Epithelial cell of esophagus (primary cell): ENCODE results near the gene VRK1.
"Not testable (repeated sequence)": the region's sequence is repeated elsewhere in the genome, so short reads cannot be mapped to it uniquely, and the experiment has no call there.

ENCODE experiments used
- DNase-seq: peaks from one replicate; pipeline ENCODE4 v3.0.0; 2010; ENCODE audit warnings: low read depth
- H3K4me3 ChIP-seq: 2 replicates; pipeline ENCODE4 v1.5.1; 2011; ENCODE audit warnings: mild to moderate bottlenecking, low read length, control low read depth
- CTCF ChIP-seq: IDR thresholded peaks from 2 replicates; pipeline ENCODE4 v1.5.1; 2011; ENCODE audit warnings: low read depth, mild to moderate bottlenecking, low read length, control low read depth, inconsistent platforms; ENCODE audit not compliant: insufficient read depth; ENCODE audit errors: missing control alignments

VRK1 gene

DNA sequence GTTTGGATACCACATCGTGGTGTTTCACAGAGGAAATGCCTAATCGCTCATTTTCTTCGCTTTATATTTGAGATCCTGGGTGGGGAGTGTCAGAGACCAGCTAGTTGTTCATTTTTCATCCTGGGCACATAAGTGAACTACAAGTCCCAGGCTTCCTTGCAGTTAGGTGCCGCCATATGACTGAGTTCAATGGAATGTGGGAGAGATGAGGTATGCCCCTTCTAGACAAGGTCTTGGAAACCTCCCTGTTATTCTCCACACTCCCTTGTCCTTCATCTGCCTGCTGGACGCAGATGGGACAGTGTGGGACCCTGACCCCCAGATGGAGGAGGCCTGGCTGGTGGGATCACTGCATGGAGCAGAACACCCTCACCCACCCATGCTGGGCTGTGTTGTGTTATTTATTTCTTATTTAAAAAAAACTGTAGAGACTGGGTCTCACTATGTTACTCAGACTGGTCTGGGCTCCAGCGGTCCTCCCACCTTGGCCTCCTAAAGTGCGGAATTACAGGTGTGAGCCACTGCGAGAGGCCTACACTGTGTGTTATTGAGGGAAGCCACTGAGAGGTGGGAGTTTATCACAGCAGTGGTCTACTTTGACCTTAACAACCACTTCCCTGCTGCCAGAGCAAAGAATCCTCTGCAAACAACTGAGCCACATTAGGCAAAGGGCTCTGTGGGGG is 42.9 kb upstream of the VRK1 start:
- H3K4me3 ChIP-seq: no peak overlapping the region
- DNase-seq: no peak
- no peak for TF ChIP-seq CTCF

DNA sequence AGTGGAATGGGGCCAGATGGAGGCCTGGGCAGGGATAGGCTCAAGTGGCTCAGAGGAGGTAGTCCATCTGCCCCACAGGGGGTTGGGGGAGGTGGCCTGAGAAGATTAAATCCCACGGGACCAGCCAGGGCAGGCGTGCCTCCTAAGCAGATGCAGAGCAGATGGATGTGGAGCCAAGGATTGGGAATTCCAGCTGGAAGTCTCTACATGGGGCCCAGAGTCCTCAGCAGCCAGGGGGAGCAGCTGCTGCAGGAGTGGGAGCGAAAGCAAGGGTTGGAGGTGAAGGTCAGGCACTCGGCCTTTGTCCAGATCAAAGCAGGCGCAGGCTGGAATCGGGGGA is 42.4 kb upstream of the VRK1 start:
- TF ChIP-seq CTCF: no peak
- H3K4me3 ChIP-seq: no peak overlapping the region
- DNase-seq: no peak

DNA sequence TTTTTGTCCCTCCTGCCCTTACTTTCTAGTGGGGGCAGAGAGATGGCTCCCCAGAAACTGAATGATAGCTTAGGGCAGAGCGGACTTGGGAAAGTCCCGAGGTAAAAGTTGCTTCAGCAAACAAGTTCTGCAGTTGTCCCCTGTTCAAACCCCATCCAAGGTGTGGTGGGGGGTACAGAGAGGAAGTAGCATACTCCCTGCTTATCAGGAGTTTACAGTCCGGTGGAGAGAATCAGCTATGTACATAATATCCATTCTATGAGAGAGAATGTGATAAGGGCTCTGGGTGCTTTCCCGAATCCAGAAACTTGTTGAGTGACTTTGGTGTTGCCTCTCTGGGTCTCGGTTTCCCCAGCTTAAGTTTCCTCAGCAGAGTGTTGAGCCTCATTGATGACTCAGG is 40.4 kb upstream of the VRK1 start:
- no peak for DNase-seq
- TF ChIP-seq CTCF: no peak
- no peak overlapping the region for H3K4me3 ChIP-seq

- TF ChIP-seq CTCF: no peak
- DNase-seq: no peak
Measured at GRCh38 chr14:96757456-96757855, 39.7 kb upstream of the VRK1 start.

DNA sequence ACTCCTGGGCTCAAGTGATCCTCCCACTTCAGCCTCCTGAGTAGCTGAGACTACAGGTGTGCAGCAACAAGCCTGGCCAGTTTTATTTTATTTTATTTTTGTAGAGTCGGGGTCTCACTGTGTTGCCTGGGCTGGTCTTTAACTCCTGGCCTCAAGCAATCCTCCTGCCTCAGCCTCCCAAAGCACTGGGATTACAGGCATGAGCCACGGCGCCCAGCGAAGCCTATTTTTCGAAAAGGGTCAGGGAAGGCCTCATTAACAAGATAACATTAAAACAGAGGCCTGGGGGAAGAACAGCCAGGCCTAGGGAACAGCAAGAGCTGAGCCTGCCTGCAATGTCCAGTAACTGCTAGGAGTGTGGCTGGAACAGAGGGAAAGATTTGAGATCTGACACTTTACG is 36.1 kb upstream of the VRK1 start:
- no peak overlapping the region for H3K4me3 ChIP-seq
- DNase-seq: no peak
- TF ChIP-seq CTCF: no peak

More at GRCh38 chr14:96757456-96757855, 39.7 kb upstream of the VRK1 start:
- no peak overlapping the region for H3K4me3 ChIP-seq

DNA sequence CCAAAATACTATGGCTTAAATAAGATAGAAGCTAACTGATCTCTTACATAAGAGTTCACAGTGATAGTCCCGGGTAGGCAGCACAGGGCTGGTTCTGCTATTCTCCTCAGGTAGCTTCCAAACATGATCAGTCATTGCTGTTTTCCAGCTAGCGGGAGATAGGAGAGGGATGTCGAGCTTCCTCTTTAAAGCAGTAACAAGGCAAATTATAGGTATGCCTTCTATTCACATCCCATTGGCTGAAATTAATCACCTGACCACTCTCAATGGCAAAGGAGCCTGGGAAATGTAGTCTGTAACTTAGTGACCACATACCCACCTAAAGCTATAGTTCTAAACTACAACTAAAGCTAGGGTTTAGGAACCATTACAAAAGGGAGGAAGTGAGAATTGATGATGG is 34.5 kb upstream of the VRK1 start:
- DNase-seq: peak; percentile 74
- TF ChIP-seq CTCF: no peak
- no peak overlapping the region for H3K4me3 ChIP-seq

DNA sequence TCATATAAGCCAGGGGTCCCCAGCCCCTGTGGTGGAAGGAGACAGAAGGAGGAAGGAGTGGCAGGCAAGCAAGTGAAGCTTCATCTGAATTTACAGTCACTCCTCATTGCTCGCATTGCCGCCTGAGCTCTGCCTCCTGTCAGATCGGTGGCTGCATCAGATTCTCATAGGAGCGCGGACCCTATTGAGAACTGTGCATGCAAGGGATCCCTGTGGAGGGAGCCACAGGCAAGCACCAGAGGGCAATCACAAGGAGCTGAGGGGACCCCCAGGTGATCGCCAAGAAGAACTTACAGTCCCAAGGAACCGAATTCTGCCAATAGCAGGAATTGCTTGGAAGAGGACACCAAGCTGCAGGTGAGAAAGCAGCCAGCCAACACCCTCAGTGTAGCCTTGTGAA is 33.2 kb upstream of the VRK1 start:
- no peak for DNase-seq
- H3K4me3 ChIP-seq: no peak overlapping the region
- TF ChIP-seq CTCF: no peak

DNA sequence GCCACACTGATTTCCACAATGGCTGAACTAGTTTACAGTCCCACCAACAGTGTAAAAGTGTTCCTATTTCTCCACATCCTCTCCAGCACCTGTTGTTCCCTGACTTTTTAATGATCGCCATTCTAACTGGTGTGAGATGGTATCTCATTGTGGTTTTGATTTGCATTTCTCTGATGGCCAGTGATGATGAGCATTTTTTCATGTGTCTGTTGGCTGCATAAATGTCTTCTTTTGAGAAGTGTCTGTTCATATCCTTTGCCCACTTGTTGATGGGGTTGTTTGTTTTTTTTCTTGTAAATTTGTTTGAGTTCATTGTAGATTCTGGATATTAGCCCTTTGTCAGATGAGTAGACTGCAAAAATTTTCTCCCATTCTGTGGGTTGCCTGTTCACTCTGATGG is 32.0 kb upstream of the VRK1 start:
- H3K4me3 ChIP-seq, DNase-seq: not testable (repeated sequence)
